Effector memory CD8-positive, alpha-beta T cell (primary cell): ENCODE data around the gene CARMIL3.
A peak's percentile ranks its signal among the peaks of the same experiment; 100 is the strongest.

Experiments used
- ATAC-seq: fragments of 150-1000 bp; cut with Tn5 transposase; replicated peaks from 2 replicates; pipeline ENCODE4 v1.10.0; 2021; ENCODE audit warnings: mild to moderate bottlenecking, moderate library complexity
- DNase-seq, 3 experiments: peaks; one replicate each; pipeline ENCODE4 v3.0.0; 2021
- H3K27ac Mint-ChIP-seq, 2 donors: one replicate each; pipeline ENCODE4 v1.8.0; 2022; ENCODE audit warnings: mild to moderate bottlenecking in 2 of 2, mixed read lengths in 2 of 2, moderate library complexity in 2 of 2
- H3K27me3 Mint-ChIP-seq, 2 donors: one replicate each; pipeline ENCODE4 v1.8.0; 2022; ENCODE audit warnings: mixed read lengths in 2 of 2
- H3K36me3 Mint-ChIP-seq: one replicate; pipeline ENCODE4 v1.8.0; 2022; ENCODE audit warnings: mild to moderate bottlenecking, moderate library complexity, mixed read lengths; ENCODE audit not compliant: insufficient read depth
- H3K4me1 Mint-ChIP-seq, 2 donors: one replicate each; pipeline ENCODE4 v1.8.0; 2022; ENCODE audit warnings: low read depth in 2 of 2, mixed read lengths in 2 of 2
- H3K4me3 Mint-ChIP-seq, 2 donors: one replicate each; pipeline ENCODE4 v1.8.0; 2022; ENCODE audit warnings: mild to moderate bottlenecking in 2 of 2, mixed read lengths in 2 of 2, moderate library complexity in 2 of 2
- H3K9me3 Mint-ChIP-seq, 2 donors: one replicate each; pipeline ENCODE4 v1.8.0; 2022; ENCODE audit warnings: mixed read lengths in 2 of 2

Gene CARMIL3

DNA sequence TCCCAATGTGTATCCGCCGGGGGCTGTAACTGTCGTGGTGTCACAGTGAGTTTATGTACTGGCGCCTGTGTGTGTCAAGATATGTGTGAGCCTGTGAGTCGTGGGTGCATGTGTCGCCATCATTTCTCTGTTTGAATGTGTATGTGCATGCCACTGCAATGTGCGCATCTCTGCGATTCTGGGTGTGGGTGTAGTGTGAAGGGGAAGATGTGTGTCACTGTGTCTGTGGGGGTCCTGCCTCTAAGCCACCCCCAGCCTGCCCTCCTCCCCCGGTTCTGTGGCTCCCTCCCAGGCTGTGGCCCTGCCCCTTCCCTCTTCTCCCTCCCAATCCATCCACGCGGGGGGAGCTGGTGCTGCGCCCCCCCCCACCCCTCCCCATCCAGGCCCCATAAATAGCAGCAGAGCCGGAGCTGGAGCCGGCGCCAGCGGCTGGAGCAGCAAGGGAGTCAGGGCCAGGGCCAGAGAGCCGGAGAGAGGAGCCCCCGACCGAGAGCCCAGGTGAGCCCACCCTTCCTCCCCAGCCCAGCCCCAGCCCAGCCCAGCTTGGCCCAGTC is 19.4 kb downstream of the CARMIL3 start, which contains the start of gene CPNE6:
Gene CPNE6, plus strand, starts transcription at position 419 of the 554 bp plus-strand sequence. CDS start 1,375 bp downstream, outside the sequence.
- H3K27ac Mint-ChIP-seq = no peak within 1 kb of the TSS
- H3K9me3 Mint-ChIP-seq = no peaks in the 10 kb centered on the region
- H3K4me1 Mint-ChIP-seq = peaks cover 0 to 7% of the 10 kb centered on the region in 2 donors
- ATAC-seq (no peak), DNase-seq (no peak)
- peaks cover 21 to 51% of the 10 kb centered on the region in 2 donors for H3K27me3 Mint-ChIP-seq
- no peaks in the 10 kb centered on the region for H3K36me3 Mint-ChIP-seq
- no peak within 1 kb of the TSS for H3K4me3 Mint-ChIP-seq

DNA sequence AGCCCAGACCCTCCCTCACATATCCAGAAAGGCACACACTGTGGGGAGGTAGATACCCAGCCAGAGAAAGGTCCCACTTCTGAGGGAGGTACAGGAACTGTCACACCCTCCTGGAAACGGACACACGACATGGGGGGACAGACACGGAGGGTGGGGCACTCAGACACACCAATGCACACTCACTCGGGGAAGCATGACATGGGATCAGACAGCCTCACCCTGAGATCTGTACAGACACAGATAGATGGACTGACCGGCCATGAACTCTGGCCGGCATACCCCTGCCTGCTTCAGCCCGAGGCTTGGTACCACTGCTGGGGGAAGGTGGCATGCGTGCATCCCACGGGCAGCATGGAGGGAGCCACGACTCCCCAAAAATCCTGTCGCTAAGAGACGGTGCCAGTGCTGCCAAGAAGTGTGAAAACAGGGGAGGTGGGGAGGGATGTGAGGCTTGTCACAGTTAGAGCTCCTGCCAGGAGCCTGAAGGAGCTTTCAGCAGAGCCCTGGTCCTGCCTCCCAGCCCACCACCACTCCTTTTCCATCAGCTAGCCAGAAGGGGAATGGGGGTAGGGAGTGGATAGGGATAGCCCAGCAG is 20.1 kb downstream of the CARMIL3 start:
- Mint-ChIP-seq H3K27me3 (peaks cover 21 to 51% of the 10 kb centered on the region in 2 donors), H3K4me3 (no peak overlapping the region), H3K36me3 (no peaks in the 10 kb centered on the region), H3K4me1 (peaks cover 0 to 7% of the 10 kb centered on the region in 2 donors), H3K27ac (no peak overlapping the region), H3K9me3 (no peaks in the 10 kb centered on the region)
- ATAC-seq (no peak), DNase-seq (no peak)

DNA sequence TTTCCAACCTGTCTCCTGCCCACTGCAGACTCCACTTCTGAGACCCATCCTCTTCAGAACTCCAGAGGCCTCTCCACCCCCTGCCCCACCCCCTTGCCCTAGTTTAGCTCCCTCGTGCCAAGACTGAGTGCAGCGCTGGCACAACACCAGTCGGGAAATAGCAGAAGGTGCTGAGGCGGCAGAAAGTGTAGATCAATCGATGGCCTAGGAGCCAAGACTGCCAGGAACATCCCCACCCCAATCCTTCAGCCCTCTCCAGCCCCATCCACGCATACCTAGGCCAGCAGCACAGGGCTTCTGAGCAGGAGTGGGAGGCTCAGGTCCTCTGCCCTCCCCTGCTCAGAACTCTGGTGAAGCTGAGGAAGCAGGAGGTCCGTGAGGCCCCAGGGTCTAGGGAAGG is 20.6 kb downstream of the CARMIL3 start:
- no peak for ATAC-seq
- Mint-ChIP-seq H3K27me3 (peaks cover 21 to 50% of the 10 kb centered on the region in 2 donors), H3K4me1 (peaks cover 0 to 7% of the 10 kb centered on the region in 2 donors), H3K9me3 (no peaks in the 10 kb centered on the region), H3K4me3 (no peak overlapping the region), H3K36me3 (no peaks in the 10 kb centered on the region), H3K27ac (no peak overlapping the region)
- no peak for DNase-seq

DNA sequence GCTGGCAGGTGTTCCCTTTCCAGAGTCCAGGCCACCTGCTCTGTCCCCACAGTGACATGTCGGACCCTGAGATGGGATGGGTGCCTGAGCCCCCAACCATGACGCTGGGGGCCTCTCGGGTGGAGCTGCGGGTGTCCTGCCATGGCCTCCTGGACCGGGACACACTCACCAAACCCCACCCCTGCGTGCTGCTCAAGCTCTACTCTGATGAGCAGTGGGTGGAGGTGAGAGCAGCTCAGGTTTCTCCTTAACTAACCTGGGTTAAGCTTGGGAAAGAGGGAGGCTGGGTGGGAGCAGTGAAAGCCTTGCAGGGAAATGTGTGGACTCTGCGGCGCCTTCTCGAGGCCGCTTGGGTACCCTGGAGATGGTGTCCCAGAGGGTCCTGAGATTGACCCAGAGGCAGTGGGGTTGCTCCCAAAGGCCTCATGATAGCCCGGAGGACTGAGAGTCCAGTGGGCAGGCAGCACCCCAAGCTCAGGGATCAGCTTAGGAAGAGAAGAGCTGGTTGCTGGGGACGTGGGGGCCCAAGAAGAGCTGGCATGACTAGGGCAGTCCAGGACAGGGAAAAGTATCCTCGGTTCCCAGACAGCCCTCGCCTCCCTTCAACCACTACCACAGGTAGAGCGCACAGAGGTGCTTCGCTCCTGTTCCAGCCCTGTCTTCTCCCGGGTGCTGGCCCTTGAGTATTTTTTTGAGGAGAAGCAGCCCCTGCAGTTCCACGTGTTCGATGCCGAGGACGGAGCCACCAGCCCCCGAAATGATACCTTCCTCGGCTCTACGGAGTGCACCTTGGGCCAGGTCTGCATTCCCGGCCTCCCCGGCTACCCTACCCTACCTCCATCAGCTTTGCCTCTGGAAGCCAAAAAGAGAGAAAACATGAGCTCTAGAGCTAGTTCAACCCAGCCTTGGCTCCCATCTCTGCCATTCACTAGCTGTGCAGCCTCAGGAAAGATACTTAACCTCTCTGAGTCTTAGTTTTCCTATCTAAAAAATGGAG is 21.4 kb downstream of the CARMIL3 start:
- peaks cover 0 to 7% of the 10 kb centered on the region in 2 donors for H3K4me1 Mint-ChIP-seq
- H3K36me3 Mint-ChIP-seq = no peaks in the 10 kb centered on the region
- H3K9me3 Mint-ChIP-seq = no peaks in the 10 kb centered on the region
- no peak overlapping the region for H3K27ac Mint-ChIP-seq
- no peak for DNase-seq
- ATAC-seq = no peak
- H3K27me3 Mint-ChIP-seq = peaks cover 21 to 43% of the 10 kb centered on the region in 2 donors
- no peak overlapping the region for H3K4me3 Mint-ChIP-seq

DNA sequence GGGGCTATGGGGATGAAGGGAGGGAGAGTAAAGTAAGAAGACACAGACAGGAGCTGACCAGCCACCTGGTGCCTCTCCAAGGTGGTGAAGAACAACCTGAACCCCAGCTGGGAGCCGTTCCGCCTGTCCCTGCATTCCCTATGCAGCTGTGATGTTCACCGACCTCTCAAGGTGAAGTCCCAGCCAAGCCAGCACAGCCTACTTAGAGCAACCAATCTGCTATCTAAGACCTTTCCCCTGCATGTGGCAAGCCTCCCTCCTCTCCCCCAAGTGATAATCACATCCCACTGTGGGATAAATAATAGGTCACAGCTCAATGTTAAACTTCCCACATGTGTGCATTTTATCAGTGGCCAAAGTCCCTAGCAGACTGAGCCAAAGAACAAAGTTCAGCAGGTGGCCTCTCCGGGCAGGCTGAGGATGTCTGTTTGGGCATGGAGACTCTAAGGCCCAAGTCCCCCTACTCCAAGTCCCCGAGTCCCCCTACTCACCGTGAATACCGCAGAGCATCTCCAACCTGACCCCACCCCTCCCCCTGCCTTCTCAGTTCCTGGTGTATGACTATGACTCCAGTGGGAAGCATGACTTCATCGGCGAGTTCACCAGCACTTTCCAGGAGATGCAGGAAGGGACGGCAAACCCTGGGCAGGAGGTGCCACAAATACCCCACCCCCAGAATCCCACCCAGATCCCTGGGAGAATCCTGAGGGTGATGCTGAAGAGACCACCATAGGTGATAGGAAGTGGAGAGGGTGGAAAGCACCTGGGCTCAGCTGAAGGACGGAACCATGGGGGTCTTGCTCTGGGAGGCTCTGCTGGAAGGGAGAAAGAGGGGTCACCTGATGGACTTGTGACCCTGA is 23.0 kb downstream of the CARMIL3 start:
- H3K4me1 Mint-ChIP-seq = peaks cover 4 to 7% of the 10 kb centered on the region in 2 donors
- no peak overlapping the region for H3K27ac Mint-ChIP-seq
- H3K9me3 Mint-ChIP-seq = no peaks in the 10 kb centered on the region
- H3K36me3 Mint-ChIP-seq = no peaks in the 10 kb centered on the region
- peaks cover 13 to 29% of the 10 kb centered on the region in 2 donors for H3K27me3 Mint-ChIP-seq
- DNase-seq = no peak
- ATAC-seq = no peak
- H3K4me3 Mint-ChIP-seq = no peak overlapping the region

DNA sequence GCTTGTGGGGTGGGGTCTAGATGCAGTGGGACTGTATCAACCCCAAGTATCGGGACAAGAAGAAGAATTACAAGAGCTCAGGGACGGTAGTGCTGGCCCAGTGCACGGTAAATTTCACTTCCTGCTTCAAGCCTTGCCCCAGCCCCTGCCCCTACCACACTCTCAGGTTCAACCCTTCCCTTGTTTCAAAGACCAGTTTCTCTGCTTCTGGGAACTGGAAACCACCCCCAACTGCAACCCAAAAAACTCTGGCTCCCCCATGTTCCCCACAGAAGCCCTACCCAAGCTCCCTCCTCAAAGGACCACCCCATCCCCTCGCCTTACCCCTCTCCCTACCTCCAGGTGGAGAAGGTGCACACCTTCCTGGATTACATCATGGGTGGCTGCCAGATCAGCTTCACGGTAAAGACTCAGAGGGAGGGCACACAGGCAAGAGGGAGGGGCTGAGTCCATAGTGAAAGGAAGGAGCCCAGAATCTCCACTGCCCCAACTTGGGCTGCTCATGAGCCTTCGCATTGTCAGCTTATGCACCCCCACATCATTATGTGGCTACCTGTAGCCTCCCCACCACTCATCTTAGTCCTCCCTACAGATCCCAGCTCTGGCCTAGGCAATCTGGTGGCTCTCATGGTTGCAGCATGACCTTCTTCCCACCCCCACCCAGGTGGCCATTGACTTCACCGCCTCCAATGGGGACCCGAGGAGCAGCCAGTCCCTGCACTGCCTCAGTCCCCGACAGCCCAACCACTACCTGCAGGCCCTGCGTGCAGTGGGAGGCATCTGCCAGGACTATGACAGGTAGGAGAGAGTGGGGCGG is 23.9 kb downstream of the CARMIL3 start:
- H3K9me3 Mint-ChIP-seq = no peaks in the 10 kb centered on the region
- no peak overlapping the region for H3K4me3 Mint-ChIP-seq
- H3K36me3 Mint-ChIP-seq = no peaks in the 10 kb centered on the region
- no peak overlapping the region for H3K27ac Mint-ChIP-seq
- peaks cover 11 to 21% of the 10 kb centered on the region in 2 donors for H3K27me3 Mint-ChIP-seq
- DNase-seq (no peak), ATAC-seq (no peak)
- peaks cover 7 to 13% of the 10 kb centered on the region in 2 donors for H3K4me1 Mint-ChIP-seq

DNA sequence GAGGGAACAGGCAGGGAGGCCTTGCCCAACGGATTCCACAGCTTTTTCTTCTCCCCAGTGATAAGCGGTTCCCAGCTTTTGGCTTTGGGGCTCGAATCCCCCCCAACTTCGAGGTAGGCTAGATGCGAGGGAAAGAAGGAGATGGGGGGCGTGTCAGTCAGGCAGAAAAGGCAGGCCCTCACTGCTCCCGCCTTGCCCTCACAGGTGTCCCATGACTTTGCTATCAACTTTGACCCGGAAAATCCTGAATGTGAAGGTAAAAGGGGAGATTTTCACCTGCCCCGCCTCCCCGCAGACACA is 24.4 kb downstream of the CARMIL3 start:
- no peak for ATAC-seq
- peaks cover 7 to 13% of the 10 kb centered on the region in 2 donors for H3K4me1 Mint-ChIP-seq
- no peak for DNase-seq
- H3K27me3 Mint-ChIP-seq = peaks cover 5 to 15% of the 10 kb centered on the region in 2 donors
- no peak overlapping the region for H3K4me3 Mint-ChIP-seq
- H3K9me3 Mint-ChIP-seq = no peaks in the 10 kb centered on the region
- H3K36me3 Mint-ChIP-seq = no peaks in the 10 kb centered on the region
- no peak overlapping the region for H3K27ac Mint-ChIP-seq

DNA sequence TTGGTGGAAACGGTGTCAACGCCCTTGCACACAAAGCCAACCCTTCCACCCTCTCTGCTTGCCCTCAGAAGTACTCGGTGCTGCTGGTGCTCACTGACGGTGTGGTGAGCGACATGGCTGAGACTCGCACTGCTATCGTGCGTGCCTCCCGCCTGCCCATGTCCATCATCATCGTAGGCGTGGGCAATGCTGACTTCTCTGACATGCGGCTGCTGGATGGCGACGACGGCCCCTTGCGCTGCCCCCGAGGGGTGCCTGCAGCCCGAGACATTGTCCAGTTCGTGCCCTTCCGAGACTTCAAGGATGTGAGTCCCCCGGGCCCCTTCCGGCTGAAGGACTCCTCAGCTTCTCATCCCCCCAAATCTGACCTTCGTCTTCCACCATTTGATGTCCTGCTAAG is 25.3 kb downstream of the CARMIL3 start:
- H3K4me3 Mint-ChIP-seq = no peak overlapping the region
- no peaks in the 10 kb centered on the region for H3K9me3 Mint-ChIP-seq
- peaks cover 2% of the 10 kb centered on the region for H3K36me3 Mint-ChIP-seq
- H3K4me1 Mint-ChIP-seq = peaks cover 11 to 16% of the 10 kb centered on the region in 2 donors
- no peak overlapping the region for H3K27ac Mint-ChIP-seq
- ATAC-seq (no peak), DNase-seq (no peak)
- peaks cover 5 to 7% of the 10 kb centered on the region in 2 donors for H3K27me3 Mint-ChIP-seq

DNA sequence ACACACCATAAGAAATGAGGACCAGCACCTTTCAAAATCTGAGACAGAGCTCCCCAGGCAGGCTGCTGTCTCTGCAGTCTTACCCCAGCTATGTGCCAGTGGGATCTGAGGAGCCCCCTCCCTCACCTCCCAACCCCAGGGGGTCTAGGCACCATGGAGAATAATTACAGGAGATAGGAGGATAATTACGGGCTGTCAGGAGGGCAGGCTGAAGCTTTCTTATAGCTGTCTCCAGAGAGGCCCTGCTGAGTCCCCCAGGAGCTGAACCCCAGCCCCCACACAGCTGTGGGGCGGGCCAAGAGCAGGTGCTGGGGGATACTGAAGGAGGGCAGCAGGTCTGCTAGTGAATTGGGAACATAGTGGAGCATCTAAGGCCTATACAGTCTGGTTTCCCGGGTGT is 26.3 kb downstream of the CARMIL3 start:
- ATAC-seq (no peak), DNase-seq (no peak)
- Mint-ChIP-seq H3K27ac (no peak overlapping the region), H3K36me3 (peaks cover 5% of the 10 kb centered on the region), H3K4me1 (peaks cover 14 to 20% of the 10 kb centered on the region in 2 donors), H3K4me3 (no peak overlapping the region), H3K9me3 (no peaks in the 10 kb centered on the region), H3K27me3 (peaks cover 0 to 5% of the 10 kb centered on the region in 2 donors)

DNA sequence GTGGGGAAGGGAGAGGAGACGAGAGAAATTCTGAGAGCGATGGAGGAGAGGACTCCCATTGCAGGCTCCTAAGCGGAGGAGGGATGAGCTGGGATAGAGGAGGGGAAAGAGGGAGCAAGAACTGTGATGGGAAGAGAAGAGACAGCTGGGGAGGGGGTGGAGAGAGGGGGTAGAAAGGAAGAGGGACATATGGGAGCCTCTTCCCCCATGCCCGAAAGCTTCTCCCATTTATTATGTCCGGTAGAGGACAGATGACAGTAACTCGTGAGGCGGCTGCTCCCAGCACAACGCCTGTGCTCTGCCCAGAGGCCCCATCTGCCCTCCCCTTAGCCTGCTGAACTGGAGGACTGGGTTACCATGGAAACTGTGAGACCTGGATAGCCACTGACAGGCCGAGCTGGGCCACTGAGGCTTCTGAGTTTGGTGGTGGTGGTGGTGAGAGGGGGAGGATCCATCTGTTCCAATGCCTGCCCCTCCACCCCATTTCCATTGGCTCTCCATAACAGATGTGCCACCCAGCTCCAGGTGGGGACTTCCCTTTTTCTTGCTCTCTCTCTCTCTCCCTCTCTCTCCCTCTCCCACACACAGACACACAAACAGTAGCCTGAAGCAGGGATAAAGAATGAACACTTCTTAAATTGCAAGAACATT is 27.8 kb downstream of the CARMIL3 start:
- H3K27ac Mint-ChIP-seq = peak overlapping the region in 1 of 2 donors; percentile 53
- H3K27me3 Mint-ChIP-seq = no peaks in the 10 kb centered on the region
- H3K4me1 Mint-ChIP-seq = peaks cover 14 to 20% of the 10 kb centered on the region in 2 donors
- H3K36me3 Mint-ChIP-seq = peaks cover 5% of the 10 kb centered on the region
- DNase-seq = no peak
- H3K9me3 Mint-ChIP-seq = no peaks in the 10 kb centered on the region
- peak overlapping the region in 1 of 2 donors; percentile 15 for H3K4me3 Mint-ChIP-seq
- no peak for ATAC-seq

DNA sequence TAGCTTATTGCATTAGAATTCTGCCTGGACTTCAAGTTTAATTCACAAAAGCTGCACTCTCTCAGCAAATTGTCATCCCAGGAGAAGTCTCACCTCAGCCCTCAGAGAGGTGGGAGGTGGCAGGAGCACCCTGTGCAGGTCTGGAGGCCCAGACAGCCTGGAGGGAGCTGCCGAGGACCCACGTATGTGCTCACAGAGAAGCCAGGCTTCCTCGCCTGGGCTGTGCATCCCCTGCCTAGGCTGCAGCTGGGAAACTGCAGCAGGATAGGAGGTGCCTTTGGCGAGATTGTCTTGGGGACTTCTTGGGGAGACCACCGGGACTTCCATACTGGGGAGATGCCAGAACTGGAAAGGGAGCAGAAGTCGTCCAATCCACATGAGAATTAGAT is 28.3 kb downstream of the CARMIL3 start:
- peaks cover 14 to 18% of the 10 kb centered on the region in 2 donors for H3K4me1 Mint-ChIP-seq
- H3K27ac Mint-ChIP-seq = peak overlapping the region in 1 of 2 donors; percentile 38
- DNase-seq = no peak
- ATAC-seq = no peak
- H3K27me3 Mint-ChIP-seq = no peaks in the 10 kb centered on the region
- H3K9me3 Mint-ChIP-seq = no peaks in the 10 kb centered on the region
- H3K4me3 Mint-ChIP-seq = peak overlapping the region; percentile 72 to 77
- peaks cover 5% of the 10 kb centered on the region for H3K36me3 Mint-ChIP-seq
